Measurements from ENCODE around the gene CPE.

CPE gene

DNA sequence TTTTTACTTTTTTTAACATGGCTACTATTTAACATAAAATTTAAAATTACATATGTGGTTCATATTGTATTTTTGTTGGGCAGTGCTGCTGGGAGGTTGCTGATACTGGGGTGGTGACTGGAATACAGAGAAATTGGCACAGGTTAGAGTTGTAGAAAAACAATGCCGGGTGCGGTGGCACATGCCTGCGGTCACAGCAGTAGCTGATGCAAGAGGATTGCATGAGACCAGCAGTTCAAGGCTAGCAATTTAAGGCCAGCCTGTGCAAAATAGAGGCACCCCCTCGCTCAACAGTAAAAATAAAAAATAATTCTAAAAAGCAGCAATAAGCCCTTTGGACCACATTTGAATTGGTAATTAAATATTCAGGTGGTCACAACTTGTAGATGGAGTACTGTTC lies 11.8 kb upstream of the CPE start:
- DNase-seq = no peak

GRCh38 chr4:165368114-165368513 lies 10.7 kb upstream of the CPE start:
- no peak for DNase-seq

DNA sequence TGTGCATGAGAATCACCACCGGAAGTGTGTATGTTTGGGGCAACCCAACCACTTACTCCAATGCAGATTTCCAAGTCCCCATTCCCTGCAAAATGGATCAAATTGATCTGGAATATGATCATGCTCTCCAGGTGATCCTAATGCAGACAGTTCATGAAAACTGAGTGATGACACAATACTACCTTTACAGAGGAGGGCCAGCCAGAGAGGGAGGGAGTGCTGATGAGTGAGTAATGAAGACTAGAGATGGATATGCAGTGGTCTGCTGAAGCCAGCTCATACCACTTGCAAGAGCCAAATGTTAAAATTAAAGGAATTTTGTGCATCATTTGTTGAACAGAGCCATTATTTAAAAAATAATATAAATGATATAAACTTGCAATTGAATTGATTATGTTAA lies 10.2 kb upstream of the CPE start:
- no peak for DNase-seq

DNA sequence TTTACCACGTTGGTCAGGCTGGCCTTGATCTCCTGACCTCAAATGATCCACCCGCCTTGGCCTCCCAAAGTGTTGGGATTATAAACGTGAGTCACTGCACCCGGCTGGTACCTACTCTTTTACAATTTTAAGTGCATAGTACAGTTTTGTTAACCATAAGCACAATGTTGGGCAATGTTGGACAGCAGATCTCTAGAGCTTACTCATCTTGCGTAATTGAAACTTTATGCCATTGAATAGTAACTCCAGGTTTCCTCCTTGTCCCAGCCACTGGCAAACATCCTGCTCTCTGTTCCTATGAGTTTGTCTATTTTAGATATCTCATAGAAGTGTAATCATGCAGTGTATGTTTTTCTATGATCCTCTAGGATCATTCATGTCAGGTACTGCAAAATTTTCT lies 9.3 kb upstream of the CPE start:
- DNase-seq = no peak

GRCh38 chr4:165370530-165370929 lies 8.3 kb upstream of the CPE start:
- DNase-seq = no peak

DNA sequence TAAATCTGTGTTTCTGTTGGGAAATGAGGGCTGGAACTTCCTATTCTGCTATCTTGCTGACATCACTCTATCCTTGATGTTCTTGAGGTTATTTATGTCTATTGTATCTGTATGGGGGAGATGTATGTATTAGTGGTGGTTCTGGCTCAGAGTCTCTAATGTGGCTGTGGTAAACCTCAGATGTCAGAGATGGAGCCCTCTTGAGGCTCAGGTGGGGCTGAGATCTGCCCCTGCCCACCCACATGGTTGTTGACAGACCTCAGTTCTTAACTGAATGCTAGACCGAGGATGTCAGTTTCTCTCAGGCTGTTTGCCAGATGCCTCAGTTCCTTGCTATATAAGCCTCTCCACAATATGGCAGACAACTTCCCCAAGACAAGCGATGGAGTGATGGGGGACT lies 3.3 kb upstream of the CPE start:
- no peak for DNase-seq

DNA sequence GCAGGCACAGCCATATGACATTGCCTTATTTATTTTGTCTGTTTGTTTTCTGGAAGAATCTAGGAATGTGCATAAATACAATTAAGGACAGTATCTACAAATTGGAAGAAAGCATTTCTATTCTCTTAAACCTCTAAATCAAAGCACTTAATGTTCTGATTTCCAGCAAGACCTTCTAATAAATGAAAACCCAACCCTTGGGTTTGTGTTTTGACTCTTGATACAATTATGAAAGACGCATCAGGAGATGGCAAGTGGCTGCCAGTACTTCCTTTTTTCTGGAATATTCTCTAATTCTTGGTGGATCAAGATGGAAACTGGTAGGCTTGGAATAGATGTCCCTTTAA lies 437 bp upstream of the CPE start:
- no peak for DNase-seq

DNA sequence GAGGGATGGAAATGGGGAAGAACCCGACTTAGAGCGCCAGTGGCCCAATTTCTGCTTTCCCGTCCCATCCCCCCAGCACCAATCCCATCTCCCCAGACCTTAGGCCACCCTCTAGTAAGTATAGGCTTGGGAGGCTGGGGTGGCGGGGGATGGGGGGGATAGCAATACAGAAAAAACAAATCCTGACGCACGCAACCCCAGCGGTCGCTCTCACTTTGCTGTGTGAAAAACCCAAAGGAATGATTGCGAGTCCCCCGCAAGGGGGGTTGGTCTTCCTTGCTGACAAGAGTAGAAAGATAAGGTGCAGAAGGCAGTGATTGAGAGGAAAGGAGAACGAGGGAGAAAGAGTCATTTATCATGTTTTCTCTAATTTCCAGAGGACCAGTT lies 863 bp downstream of the CPE start:
- no peak for DNase-seq

- DNase-seq = no peak
These were observed 2.0 kb downstream of the CPE start for GRCh38 chr4:165380805-165381204.

- no peak for DNase-seq
These were observed 3.1 kb downstream of the CPE start for GRCh38 chr4:165381821-165382373.

DNA sequence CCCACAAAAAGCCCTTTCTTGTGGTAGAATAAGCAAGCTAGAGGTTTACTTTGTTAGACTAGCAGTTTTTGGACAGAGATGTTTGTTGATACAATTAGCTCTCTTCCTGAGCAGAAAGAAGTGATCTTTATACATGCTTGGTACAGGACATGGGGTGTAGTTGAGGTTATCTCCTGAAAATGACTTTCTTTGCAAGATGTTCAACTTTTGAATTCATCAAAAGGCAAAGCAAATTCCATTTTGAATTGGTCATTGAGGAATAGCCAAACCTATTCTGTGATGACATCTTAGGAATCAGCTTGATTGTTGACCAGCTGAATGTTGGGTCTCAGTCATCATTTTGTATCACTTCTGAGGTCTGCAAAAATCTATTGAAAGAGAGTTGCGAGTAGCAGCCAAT lies 3.8 kb downstream of the CPE start:
- DNase-seq = no peak

DNA sequence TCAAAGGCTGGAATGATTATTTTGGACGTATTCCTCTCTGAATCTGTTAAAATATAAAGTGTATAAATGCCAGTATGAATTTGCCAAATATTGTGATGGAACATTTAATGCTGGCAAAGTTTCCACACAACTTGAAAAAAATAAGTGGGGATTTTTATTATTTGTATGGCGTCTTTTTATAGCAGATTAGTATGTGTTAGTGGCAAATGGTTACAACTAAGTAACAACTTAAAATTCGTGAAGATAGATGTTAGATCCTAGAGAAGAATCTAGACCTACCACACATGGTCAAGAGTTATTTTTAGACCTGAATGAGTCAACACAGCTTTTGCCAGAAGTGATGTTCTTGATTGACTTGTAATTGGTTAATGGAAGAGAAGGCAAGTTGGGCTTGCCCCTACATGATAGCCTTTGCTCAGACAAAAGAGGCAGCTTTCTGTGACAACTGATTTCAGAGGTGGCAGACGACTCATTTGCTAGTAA lies 4.8 kb downstream of the CPE start:
- no peak for DNase-seq

DNA sequence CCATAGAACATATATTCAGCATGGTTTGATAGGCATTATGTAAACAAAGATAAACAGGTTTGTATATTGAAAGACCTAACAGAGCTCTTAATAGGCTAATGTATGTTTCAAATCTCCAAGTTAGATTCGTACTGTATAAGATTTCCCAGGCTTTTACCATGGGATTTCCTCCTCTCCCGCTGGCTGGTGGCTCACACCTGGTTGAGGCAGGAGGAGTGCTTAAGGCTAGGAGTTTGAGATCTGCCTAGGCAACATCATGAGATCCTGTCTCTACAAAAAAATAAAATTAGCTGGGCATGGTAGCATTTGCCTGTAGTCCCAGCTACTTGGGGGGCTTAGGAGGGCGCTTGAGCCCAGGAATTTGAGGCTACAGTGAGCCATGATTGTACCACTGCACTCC lies 5.4 kb downstream of the CPE start:
- DNase-seq = no peak

- no peak for DNase-seq
These were observed 5.8 kb downstream of the CPE start for GRCh38 chr4:165384598-165384997.

DNA sequence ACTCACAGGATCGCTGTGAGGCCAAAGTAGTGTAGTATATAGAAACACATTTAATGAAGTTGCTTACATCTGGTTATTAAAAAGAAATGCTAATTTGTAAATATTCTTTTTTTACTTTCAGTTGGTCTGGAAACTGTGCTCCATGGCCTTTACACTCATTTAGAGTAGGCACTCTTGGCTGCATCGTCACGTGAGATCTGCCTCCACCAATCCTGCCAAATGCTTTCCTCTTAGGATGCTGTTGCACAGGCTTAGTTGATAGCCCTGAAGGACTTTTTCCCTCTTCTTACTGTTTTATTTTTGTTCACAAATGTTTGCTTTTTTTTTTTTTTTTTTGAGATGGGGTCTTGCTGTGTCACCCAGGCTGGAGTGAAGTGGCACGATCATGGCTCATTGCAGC lies 6.3 kb downstream of the CPE start:
- no peak for DNase-seq

DNA sequence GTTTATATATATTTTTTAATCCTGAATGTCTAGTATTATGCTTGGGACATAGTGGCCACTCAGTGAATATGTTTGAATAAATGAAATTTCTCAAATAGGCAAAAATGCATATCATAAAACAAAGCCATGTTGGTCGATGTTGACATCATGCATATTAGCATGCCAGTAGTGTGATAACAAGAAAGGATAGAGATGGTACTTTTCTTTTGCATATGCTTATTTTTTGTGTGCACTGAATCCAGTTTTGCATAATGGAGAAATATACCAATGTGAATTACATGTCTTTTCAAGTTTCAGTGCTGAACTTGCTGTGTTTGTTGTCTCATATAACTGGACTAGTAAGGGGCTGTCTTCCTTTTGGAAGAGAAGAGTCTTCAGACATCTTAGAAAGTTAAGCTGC lies 7.5 kb downstream of the CPE start:
- DNase-seq = no peak

DNA sequence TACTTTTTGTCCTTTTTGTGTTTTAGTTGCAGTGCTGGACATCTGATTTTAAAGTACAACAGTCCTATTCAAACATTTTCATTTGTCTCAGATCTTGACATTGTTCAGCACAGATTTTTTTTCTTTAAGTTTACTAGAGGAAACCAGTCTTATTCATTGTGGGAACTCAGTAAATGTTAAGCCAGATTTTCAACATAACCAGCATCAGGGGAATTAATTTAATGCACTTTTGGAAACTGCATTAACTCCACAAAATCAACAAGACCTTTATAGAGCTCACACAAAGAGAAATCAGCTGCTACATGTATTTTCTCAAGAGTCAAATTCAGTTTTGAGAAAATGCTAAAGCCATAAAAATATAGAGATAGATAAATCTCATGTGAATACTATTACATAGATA lies 9.9 kb downstream of the CPE start:
- DNase-seq = no peak

DNA sequence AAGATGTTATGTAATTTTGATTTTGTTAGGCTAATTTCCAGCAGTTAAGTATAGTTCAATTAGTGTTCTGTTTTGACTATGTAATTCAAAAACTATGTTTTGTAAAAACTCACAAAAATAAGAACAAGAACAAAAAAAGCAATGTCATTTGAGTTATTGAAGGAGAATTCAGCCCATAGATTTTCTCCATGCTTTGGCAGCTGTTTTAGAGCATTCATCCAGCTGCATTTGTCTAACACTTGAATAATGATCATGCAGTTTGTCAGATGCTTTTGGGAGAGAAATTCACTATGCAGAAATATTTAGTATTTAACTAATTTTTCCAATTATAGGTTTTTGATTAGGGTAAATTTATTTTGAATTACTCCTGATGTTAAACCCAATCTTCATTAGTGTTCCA lies 14.2 kb downstream of the CPE start:
- no peak for DNase-seq

DNA sequence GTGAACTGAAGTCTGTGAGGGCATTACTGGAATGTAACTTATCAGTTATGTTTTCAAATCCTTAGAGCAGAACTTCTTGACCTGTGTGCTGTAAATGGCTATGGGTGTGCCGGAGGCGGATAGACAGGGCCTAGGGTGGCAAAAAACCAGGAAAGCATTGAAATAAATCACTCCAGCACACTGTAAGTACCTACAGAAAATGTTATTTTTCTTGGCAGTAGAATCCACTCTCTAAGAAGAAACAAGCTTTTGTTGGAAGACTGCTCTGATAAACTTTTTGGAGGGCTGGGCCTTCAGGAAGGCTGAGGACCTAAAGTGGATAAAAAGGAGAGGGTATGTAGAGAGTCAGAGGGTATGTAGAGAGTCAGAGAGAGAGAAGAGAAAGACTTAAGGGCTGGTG lies 14.9 kb downstream of the CPE start:
- no peak for DNase-seq

DNA sequence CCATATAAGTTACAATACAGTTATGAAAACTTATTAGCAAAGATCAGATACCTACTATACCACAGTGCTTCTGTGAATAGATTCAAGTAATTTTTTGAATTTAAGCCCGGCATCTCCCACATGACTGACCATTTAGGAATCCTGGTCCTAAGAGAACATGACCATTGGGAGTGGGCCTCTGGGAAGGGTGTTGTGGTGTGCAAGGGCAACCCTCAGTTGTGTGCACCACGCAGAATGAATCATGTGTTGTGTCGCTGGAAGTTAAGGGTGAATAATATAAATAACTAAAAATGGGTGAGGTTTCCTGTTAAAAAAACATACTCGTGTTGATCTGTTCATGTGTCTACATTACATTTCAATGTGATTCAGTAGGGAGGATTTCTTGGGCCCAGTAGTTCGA lies 15.5 kb downstream of the CPE start:
- DNase-seq = no peak

- DNase-seq = no peak
These were observed 19.8 kb downstream of the CPE start for GRCh38 chr4:165398570-165398969.

GRCh38 chr4:165402375-165402774 lies 23.6 kb downstream of the CPE start:
- no peak for DNase-seq

DNA sequence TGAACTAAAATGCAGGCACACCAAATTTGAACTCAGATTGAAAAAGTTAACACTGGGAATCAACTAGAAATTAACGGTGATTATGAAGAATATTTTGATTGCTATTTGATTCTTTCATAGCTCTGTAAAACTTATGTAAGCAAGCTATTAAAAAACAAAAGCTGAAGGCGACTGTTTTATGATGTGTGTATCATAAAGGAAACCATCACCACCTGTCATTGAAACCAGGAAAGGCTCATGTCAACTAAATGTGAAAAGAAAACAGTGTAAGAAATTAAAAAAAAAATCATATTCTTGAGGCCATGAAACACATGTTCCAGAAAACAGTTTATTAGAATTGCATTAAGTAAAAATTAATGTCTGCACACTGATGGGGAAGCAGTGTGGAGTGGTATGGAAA lies 24.2 kb downstream of the CPE start:
- DNase-seq = no peak

GRCh38 chr4:165403637-165404036 lies 24.8 kb downstream of the CPE start:
- DNase-seq = no peak

GRCh38 chr4:165404080-165404479 lies 25.3 kb downstream of the CPE start:
- DNase-seq = no peak

GRCh38 chr4:165404696-165405095 lies 25.9 kb downstream of the CPE start:
- DNase-seq = no peak
